Neural progenitor cell (in vitro differentiated cells): Measurements from ENCODE around the gene FAM76A. TPM values are rescaled to one million over a fixed set of nuclear protein-coding genes. Genes with fewer than 3 reads are reported as not detected.

Experiments
- DNase-seq: peaks from one replicate; pipeline ENCODE4 v3.0.0-alpha.2; 2016; ENCODE audit warnings: low spot score
- H2AFZ ChIP-seq: fragments of 200-600 bp; sonication (generic); replicated peaks from 2 replicates; pipeline ENCODE4 v1.6.1; 2016; ENCODE audit warnings: antibody characterized with exemption
- H3F3A ChIP-seq: fragments of 200-600 bp; sonication (generic); 2 replicates; pipeline ENCODE4 v1.6.1; 2016; ENCODE audit warnings: antibody characterized with exemption, low read depth
- H3K27ac ChIP-seq: fragments of 200-600 bp; sonication (generic); 2 replicates; pipeline ENCODE4 v1.5.1; 2016; ENCODE audit warnings: mild to moderate bottlenecking
- H3K27me3 ChIP-seq: fragments of 200-600 bp; sonication (generic); 2 replicates; pipeline ENCODE4 v1.6.1; 2016; ENCODE audit warnings: mild to moderate bottlenecking, moderate library complexity
- H3K36me3 ChIP-seq: fragments of 200-600 bp; sonication (generic); 2 replicates; pipeline ENCODE4 v1.5.1; 2016
- H3K4me1 ChIP-seq: fragments of 200-600 bp; sonication (generic); 2 replicates; pipeline ENCODE4 v1.6.1; 2016; ENCODE audit warnings: mixed run types
- H3K4me2 ChIP-seq: fragments of 200-600 bp; sonication (generic); 2 replicates; pipeline ENCODE4 v1.6.1; 2016
- H3K4me3 ChIP-seq: fragments of 200-600 bp; sonication (generic); 2 replicates; pipeline ENCODE4 v1.5.1; 2016
- H3K79me2 ChIP-seq: fragments of 200-600 bp; sonication (generic); 2 replicates; pipeline ENCODE4 v1.6.1; 2016; ENCODE audit warnings: low read depth
- H3K9ac ChIP-seq: fragments of 200-600 bp; sonication (generic); 2 replicates; pipeline ENCODE4 v1.6.1; 2016
- H3K9me3 ChIP-seq: fragments of 200-600 bp; sonication (generic); 2 replicates; pipeline ENCODE4 v1.5.1; 2016; ENCODE audit warnings: low read depth
- H4K20me1 ChIP-seq: fragments of 200-600 bp; sonication (generic); 2 replicates; pipeline ENCODE4 v1.6.1; 2016; ENCODE audit warnings: low read depth
- H3K27ac Mint-ChIP-seq: 3 replicates; pipeline ENCODE4 v1.8.0; 2021; ENCODE audit warnings: mixed read lengths
- H3K27me3 Mint-ChIP-seq: 2 replicates; pipeline ENCODE4 v1.8.0; 2022; ENCODE audit warnings: low read depth, mild to moderate bottlenecking, inconsistent platforms, moderate library complexity, mixed read lengths; ENCODE audit not compliant: insufficient read depth
- H3K36me3 Mint-ChIP-seq: 3 replicates; pipeline ENCODE4 v1.8.0; 2021; ENCODE audit warnings: mixed read lengths
- H3K4me1 Mint-ChIP-seq: 3 replicates; pipeline ENCODE4 v1.8.0; 2021; ENCODE audit warnings: mixed read lengths
- H3K4me3 Mint-ChIP-seq: 3 replicates; pipeline ENCODE4 v1.8.0; 2021; ENCODE audit warnings: mild to moderate bottlenecking, moderate library complexity, mixed read lengths
- H3K9me3 Mint-ChIP-seq: 3 replicates; pipeline ENCODE4 v1.8.0; 2020; ENCODE audit warnings: mixed read lengths
- CTCF ChIP-seq: fragments of 200-600 bp; sonication (generic); IDR thresholded peaks from 2 replicates; pipeline ENCODE4 v1.5.1; 2017; ENCODE audit warnings: antibody characterized with exemption, mild to moderate bottlenecking
- EZH2 ChIP-seq: fragments of 200-600 bp; sonication (generic); IDR thresholded peaks from 2 replicates; pipeline ENCODE4 v1.6.1; 2017; ENCODE audit warnings: antibody characterized with exemption, mild to moderate bottlenecking, moderate library complexity
- EZH2phosphoT487 ChIP-seq: fragments of 200-600 bp; sonication (generic); IDR thresholded peaks from 2 replicates; pipeline ENCODE4 v1.6.1; 2017; ENCODE audit warnings: antibody characterized with exemption
- small RNA-seq: library from RNA; depleted of rRNA; stranded (forward); fragments of <200 nt; gene quantifications from one replicate; pipeline ENCODE3, GENCODE V24; 2015
- total RNA-seq: library from RNA; depleted of rRNA; stranded (reverse); fragments of >200 nt; gene quantifications from 2 replicates; pipeline ENCODE4 v1.2.3, GENCODE V29; 2015; ENCODE audit warnings: low replicate concordance

Gene FAM76A
- total RNA-seq, 1 donor from 2014 or later, result 28.2 TPM

GRCh38 chr1:27809883-27810282, 84.1 kb downstream of the FAM76A start:
- no peaks in the 10 kb centered on the region for H3K9me3 Mint-ChIP-seq
- H3K4me2 ChIP-seq, result no peak overlapping the region
- H3K27ac Mint-ChIP-seq, result no peak overlapping the region
- H3K4me1 ChIP-seq, result no peaks in the 10 kb centered on the region
- no peaks in the 10 kb centered on the region for H3K27me3 ChIP-seq
- no peak overlapping the region for H3K4me3 ChIP-seq
- H3K79me2 ChIP-seq, result no peaks in the 10 kb centered on the region
- peaks cover 4% of the 10 kb centered on the region for H3K27me3 Mint-ChIP-seq
- no peaks in the 10 kb centered on the region for H3K4me1 Mint-ChIP-seq
- H2AFZ ChIP-seq, result no peak overlapping the region
- H3K36me3 ChIP-seq, result no peaks in the 10 kb centered on the region
- TF ChIP-seq EZH2phosphoT487 (no peak), EZH2 (no peak), CTCF (no peak)
- H3K36me3 Mint-ChIP-seq, result peaks cover 2% of the 10 kb centered on the region
- H3F3A ChIP-seq, result no peaks in the 10 kb centered on the region
- H3K9me3 ChIP-seq, result no peaks in the 10 kb centered on the region
- DNase-seq, result no peak
- H3K27ac ChIP-seq, result no peak overlapping the region
- H3K9ac ChIP-seq, result no peak overlapping the region
- H4K20me1 ChIP-seq, result peaks cover 3% of the 10 kb centered on the region
- H3K4me3 Mint-ChIP-seq, result no peak overlapping the region

GRCh38 chr1:27811741-27812500, 86.2 kb downstream of the FAM76A start:
- no peaks in the 10 kb centered on the region for H3K4me1 Mint-ChIP-seq
- peaks cover 4% of the 10 kb centered on the region for H3K27me3 Mint-ChIP-seq
- H3K9me3 ChIP-seq, result no peaks in the 10 kb centered on the region

More at GRCh38 chr1:27811741-27812500, 86.2 kb downstream of the FAM76A start:
- no peaks in the 10 kb centered on the region for H3K4me1 ChIP-seq
- Mint-ChIP-seq H3K9me3 (no peaks in the 10 kb centered on the region), H3K27ac (peak overlapping the region; percentile 44), H3K4me3 (no peak overlapping the region), H3K36me3 (peaks cover 2% of the 10 kb centered on the region)
- peaks cover 3% of the 10 kb centered on the region for H4K20me1 ChIP-seq
- no peaks in the 10 kb centered on the region for H3K27me3 ChIP-seq
- no peaks in the 10 kb centered on the region for H3K36me3 ChIP-seq
- H3K4me2 ChIP-seq, result no peak overlapping the region
- TF ChIP-seq EZH2phosphoT487 (no peak), EZH2 (no peak)
- H3F3A ChIP-seq, result no peaks in the 10 kb centered on the region
- no peak overlapping the region for H3K4me3 ChIP-seq
- no peak for DNase-seq
- H3K79me2 ChIP-seq, result no peaks in the 10 kb centered on the region
- no peak overlapping the region for H2AFZ ChIP-seq
- peak overlapping the region; percentile 5 for H3K9ac ChIP-seq
- H3K27ac ChIP-seq, result no peak overlapping the region

Small RNA genes lying within 50 kb of the gene (small RNA-seq; reads per million reads assigned to genes)
- not detected for gene AL020997.2
- gene RNU6-424P, result not detected

Other genes with a start within 250 kb of the FAM76A start
- 31.4 and 35.0 TPM in 2 replicates for gene WASF2, start 235.8 kb upstream of the FAM76A start, total RNA-seq
- gene AHDC1, start 121.8 kb upstream of the FAM76A start, total RNA-seq, result 7.0 and 26.5 TPM in 2 replicates
- not detected in 2 replicates for gene FGR, start 90.8 kb upstream of the FAM76A start, total RNA-seq
- 2.4 and 7.2 TPM in 2 replicates for gene IFI6, start 53.8 kb upstream of the FAM76A start, total RNA-seq
- 16.0 and 24.1 TPM in 2 replicates for gene STX12, start 47.3 kb downstream of the FAM76A start, total RNA-seq
- 61.2 and 66.3 TPM in 2 replicates for gene PPP1R8, start 104.8 kb downstream of the FAM76A start, total RNA-seq
- gene THEMIS2, start 146.6 kb downstream of the FAM76A start, total RNA-seq, result 1.7 and 6.7 TPM in 2 replicates
- 94.3 and 97.0 TPM in 2 replicates for gene RPA2, start 188.6 kb downstream of the FAM76A start, total RNA-seq
- 1.2 and 3.9 TPM in 2 replicates for gene SMPDL3B, start 209.0 kb downstream of the FAM76A start, total RNA-seq
- 4.3 and 13.0 TPM in 2 replicates for gene XKR8, start 234.0 kb downstream of the FAM76A start, total RNA-seq